GM23338 (cell line): Measurements from ENCODE around the gene SMARCA2. TPM values are rescaled to one million over a fixed set of nuclear protein-coding genes. Genes with fewer than 3 reads are reported as not detected.

ENCODE experiments used
- ATAC-seq: fragments of 200-7000 bp; cut with Tn5 transposase; 3 replicates; pipeline ENCODE4 v1.9.1; 2020
- DNase-seq: peaks from one replicate; pipeline ENCODE4 v3.0.0-alpha.2; 2015; ENCODE audit warnings: low spot score
- H2AFZ ChIP-seq: fragments of 200-600 bp; sonication (generic); 2 replicates; pipeline ENCODE4 v1.8.0; 2016; ENCODE audit warnings: antibody characterized with exemption, mild to moderate bottlenecking, moderate library complexity
- H3F3A ChIP-seq: fragments of 200-600 bp; sonication (generic); replicated peaks from 2 replicates; pipeline ENCODE4 v1.8.0; 2017; ENCODE audit warnings: antibody characterized with exemption, mixed run types, low read depth
- H3K27ac ChIP-seq: fragments of 200-600 bp; sonication (generic); 2 replicates; pipeline ENCODE4 v1.6.1; 2016; ENCODE audit warnings: low read depth
- H3K27me3 ChIP-seq: fragments of 200-600 bp; sonication (generic); 2 replicates; pipeline ENCODE4 v1.8.0; 2016; ENCODE audit warnings: mild to moderate bottlenecking, mixed run types, moderate library complexity; ENCODE audit not compliant: insufficient read depth
- H3K36me3 ChIP-seq: fragments of 200-600 bp; sonication (generic); 2 replicates; pipeline ENCODE4 v1.8.0; 2016; ENCODE audit warnings: mild to moderate bottlenecking; ENCODE audit not compliant: insufficient read depth
- H3K4me1 ChIP-seq: fragments of 200-600 bp; sonication (generic); 2 replicates; pipeline ENCODE4 v1.8.0; 2016; ENCODE audit warnings: mild to moderate bottlenecking, moderate library complexity; ENCODE audit not compliant: insufficient read depth
- H3K4me2 ChIP-seq: fragments of 200-600 bp; sonication (generic); 2 replicates; pipeline ENCODE4 v1.7.1; 2017; ENCODE audit warnings: mixed run types
- H3K4me3 ChIP-seq: fragments of 200-600 bp; sonication (generic); 2 replicates; pipeline ENCODE4 v1.6.1; 2016; ENCODE audit warnings: mixed run types
- H3K79me2 ChIP-seq: fragments of 200-600 bp; sonication (generic); replicated peaks from 2 replicates; pipeline ENCODE4 v1.8.0; 2017; ENCODE audit warnings: mild to moderate bottlenecking; ENCODE audit not compliant: insufficient read depth
- H3K9me2 ChIP-seq: fragments of 200-600 bp; sonication (generic); 2 replicates; pipeline ENCODE4 v1.8.0; 2017; ENCODE audit not compliant: insufficient read depth
- H4K20me1 ChIP-seq: fragments of 200-600 bp; sonication (generic); replicated peaks from 2 replicates; pipeline ENCODE4 v1.8.0; 2017; ENCODE audit warnings: mild to moderate bottlenecking; ENCODE audit not compliant: insufficient read depth
- H3K27ac Mint-ChIP-seq: 2 replicates; pipeline ENCODE4 v1.8.0; 2020; ENCODE audit warnings: inconsistent platforms, mild to moderate bottlenecking, moderate library complexity, mixed read lengths
- H3K27me3 Mint-ChIP-seq: 3 replicates; pipeline ENCODE4 v1.8.0; 2022; ENCODE audit warnings: low read depth, mild to moderate bottlenecking, moderate library complexity, mixed read lengths, inconsistent platforms; ENCODE audit not compliant: insufficient read depth, poor library complexity
- H3K36me3 Mint-ChIP-seq: 3 replicates; pipeline ENCODE4 v1.8.0; 2021; ENCODE audit warnings: low read depth, mild to moderate bottlenecking, inconsistent platforms, moderate library complexity, mixed read lengths
- H3K4me1 Mint-ChIP-seq: 3 replicates; pipeline ENCODE4 v1.8.0; 2020; ENCODE audit warnings: mild to moderate bottlenecking, inconsistent platforms, mixed read lengths
- H3K4me3 Mint-ChIP-seq: 3 replicates; pipeline ENCODE4 v1.8.0; 2021; ENCODE audit warnings: moderate library complexity, mild to moderate bottlenecking, inconsistent platforms, mixed read lengths
- H3K9me3 Mint-ChIP-seq: 3 replicates; pipeline ENCODE4 v1.8.0; 2020; ENCODE audit warnings: moderate library complexity, mild to moderate bottlenecking, inconsistent platforms, mixed read lengths
- CREB1 ChIP-seq: fragments of 250-450 bp; sonication (Bioruptor Pico); IDR thresholded peaks from 2 replicates; pipeline ENCODE4 v1.5.0; 2020; ENCODE audit warnings: low read depth, mild to moderate bottlenecking, moderate library complexity
- EZH2 ChIP-seq: fragments of 200-600 bp; sonication (generic); IDR thresholded peaks from one replicate; pipeline ENCODE4 v1.8.0; 2017; ENCODE audit warnings: antibody characterized with exemption, mild to moderate bottlenecking, low read depth; ENCODE audit not compliant: unreplicated experiment
- EZH2phosphoT487 ChIP-seq: fragments of 200-600 bp; sonication (generic); IDR thresholded peaks from one replicate; pipeline ENCODE4 v1.8.1; 2018; ENCODE audit warnings: antibody characterized with exemption; ENCODE audit not compliant: unreplicated experiment
- JUNB ChIP-seq: IDR thresholded peaks from one replicate; pipeline ENCODE4 v1.6.1; 2016; ENCODE audit warnings: antibody characterized with exemption; ENCODE audit not compliant: unreplicated experiment
- NANOG ChIP-seq: IDR thresholded peaks from 2 replicates; pipeline ENCODE4 v1.6.1; 2016; ENCODE audit warnings: antibody characterized with exemption, borderline replicate concordance
- POLR2AphosphoS5 ChIP-seq: IDR thresholded peaks from 2 replicates; pipeline ENCODE4 v1.6.1; 2016; ENCODE audit warnings: antibody characterized with exemption, low read depth
- STAT1 ChIP-seq: IDR thresholded peaks from one replicate; pipeline ENCODE4 v1.6.1; 2016; ENCODE audit warnings: antibody characterized with exemption; ENCODE audit not compliant: unreplicated experiment
- ZNF114 ChIP-seq: fragments of 250-450 bp; sonication (Bioruptor Pico); IDR thresholded peaks from 2 replicates; pipeline ENCODE4 v1.5.0; 2020; ENCODE audit warnings: mild to moderate bottlenecking, moderate library complexity
- ZNF331 ChIP-seq: fragments of 250-450 bp; sonication (Bioruptor Pico); IDR thresholded peaks from 2 replicates; pipeline ENCODE4 v1.5.0; 2020; ENCODE audit warnings: low read depth, mild to moderate bottlenecking, moderate library complexity
- polyA plus RNA-seq: library from polyadenylated mRNA; unstranded; fragments of >200 nt; fragmentation: Nextera tagmentation; extraction: Ambion mirVana; gene quantifications from 2 replicates; pipeline ENCODE4 v1.2.1, GENCODE V29; 2016
- total RNA-seq: library from RNA; depleted of rRNA; stranded (reverse); fragments of >200 nt; shearing (Covaris generic); gene quantifications from 2 replicates; pipeline ENCODE4 v1.2.3, GENCODE V29; 2014
- TF ChIP-seq, protein P1 (sequence below): IDR thresholded peaks from 2 replicates; pipeline ENCODE4 v1.6.1; 2016; ENCODE audit warnings: antibody characterized with exemption
- TF ChIP-seq, protein P2 (sequence below): fragments of 250-450 bp; sonication (Bioruptor Pico); IDR thresholded peaks from 2 replicates; pipeline ENCODE4 v1.5.0; 2020; ENCODE audit warnings: mild to moderate bottlenecking, moderate library complexity
- TF ChIP-seq, protein P3 (sequence below), 2 experiments: fragments of 200-600 bp in 1 of 2; sonication (generic) in 1 of 2; conservative IDR thresholded peaks; 2 replicates each; pipeline versions ENCODE4 v1.5.1 to v1.6.1; 2016 to 2017; ENCODE audit warnings: antibody characterized with exemption in 2 of 2, low read depth in 2 of 2, mild to moderate bottlenecking in 2 of 2, moderate library complexity in 1 of 2
- TF ChIP-seq, protein P4 (sequence below): IDR thresholded peaks from one replicate; pipeline ENCODE4 v1.6.1; 2018; ENCODE audit warnings: antibody characterized with exemption; ENCODE audit not compliant: unreplicated experiment

SMARCA2 gene
- total and polyA plus RNA-seq, 2 experiments from 2014 or later = 21.7 to 21.9 TPM

DNA sequence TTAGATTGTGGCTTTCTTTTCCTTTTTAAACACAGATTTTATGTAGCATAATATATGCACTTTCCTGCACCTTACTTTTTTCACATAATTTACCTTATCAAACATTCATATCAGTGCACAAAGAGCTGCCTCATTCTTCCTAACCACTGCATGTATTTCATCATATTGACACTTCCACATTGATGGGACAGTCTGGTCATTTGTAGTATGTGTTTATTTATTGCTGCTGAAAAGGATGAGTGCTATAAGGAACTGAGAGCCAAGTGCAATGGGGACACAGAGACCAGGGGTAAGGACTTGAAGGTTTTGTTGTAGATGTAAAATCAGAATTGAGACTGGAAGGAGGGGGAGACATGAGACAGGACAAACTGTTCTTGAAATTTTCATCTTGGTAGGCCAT, 193.8 kb downstream of the SMARCA2 start:
- no peak for DNase-seq
- no peak for TF ChIP-seq JUNB
- TF ChIP-seq, protein P1, sequence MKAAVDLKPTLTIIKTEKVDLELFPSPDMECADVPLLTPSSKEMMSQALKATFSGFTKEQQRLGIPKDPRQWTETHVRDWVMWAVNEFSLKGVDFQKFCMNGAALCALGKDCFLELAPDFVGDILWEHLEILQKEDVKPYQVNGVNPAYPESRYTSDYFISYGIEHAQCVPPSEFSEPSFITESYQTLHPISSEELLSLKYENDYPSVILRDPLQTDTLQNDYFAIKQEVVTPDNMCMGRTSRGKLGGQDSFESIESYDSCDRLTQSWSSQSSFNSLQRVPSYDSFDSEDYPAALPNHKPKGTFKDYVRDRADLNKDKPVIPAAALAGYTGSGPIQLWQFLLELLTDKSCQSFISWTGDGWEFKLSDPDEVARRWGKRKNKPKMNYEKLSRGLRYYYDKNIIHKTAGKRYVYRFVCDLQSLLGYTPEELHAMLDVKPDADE = no peak
- TF ChIP-seq, protein P2, sequence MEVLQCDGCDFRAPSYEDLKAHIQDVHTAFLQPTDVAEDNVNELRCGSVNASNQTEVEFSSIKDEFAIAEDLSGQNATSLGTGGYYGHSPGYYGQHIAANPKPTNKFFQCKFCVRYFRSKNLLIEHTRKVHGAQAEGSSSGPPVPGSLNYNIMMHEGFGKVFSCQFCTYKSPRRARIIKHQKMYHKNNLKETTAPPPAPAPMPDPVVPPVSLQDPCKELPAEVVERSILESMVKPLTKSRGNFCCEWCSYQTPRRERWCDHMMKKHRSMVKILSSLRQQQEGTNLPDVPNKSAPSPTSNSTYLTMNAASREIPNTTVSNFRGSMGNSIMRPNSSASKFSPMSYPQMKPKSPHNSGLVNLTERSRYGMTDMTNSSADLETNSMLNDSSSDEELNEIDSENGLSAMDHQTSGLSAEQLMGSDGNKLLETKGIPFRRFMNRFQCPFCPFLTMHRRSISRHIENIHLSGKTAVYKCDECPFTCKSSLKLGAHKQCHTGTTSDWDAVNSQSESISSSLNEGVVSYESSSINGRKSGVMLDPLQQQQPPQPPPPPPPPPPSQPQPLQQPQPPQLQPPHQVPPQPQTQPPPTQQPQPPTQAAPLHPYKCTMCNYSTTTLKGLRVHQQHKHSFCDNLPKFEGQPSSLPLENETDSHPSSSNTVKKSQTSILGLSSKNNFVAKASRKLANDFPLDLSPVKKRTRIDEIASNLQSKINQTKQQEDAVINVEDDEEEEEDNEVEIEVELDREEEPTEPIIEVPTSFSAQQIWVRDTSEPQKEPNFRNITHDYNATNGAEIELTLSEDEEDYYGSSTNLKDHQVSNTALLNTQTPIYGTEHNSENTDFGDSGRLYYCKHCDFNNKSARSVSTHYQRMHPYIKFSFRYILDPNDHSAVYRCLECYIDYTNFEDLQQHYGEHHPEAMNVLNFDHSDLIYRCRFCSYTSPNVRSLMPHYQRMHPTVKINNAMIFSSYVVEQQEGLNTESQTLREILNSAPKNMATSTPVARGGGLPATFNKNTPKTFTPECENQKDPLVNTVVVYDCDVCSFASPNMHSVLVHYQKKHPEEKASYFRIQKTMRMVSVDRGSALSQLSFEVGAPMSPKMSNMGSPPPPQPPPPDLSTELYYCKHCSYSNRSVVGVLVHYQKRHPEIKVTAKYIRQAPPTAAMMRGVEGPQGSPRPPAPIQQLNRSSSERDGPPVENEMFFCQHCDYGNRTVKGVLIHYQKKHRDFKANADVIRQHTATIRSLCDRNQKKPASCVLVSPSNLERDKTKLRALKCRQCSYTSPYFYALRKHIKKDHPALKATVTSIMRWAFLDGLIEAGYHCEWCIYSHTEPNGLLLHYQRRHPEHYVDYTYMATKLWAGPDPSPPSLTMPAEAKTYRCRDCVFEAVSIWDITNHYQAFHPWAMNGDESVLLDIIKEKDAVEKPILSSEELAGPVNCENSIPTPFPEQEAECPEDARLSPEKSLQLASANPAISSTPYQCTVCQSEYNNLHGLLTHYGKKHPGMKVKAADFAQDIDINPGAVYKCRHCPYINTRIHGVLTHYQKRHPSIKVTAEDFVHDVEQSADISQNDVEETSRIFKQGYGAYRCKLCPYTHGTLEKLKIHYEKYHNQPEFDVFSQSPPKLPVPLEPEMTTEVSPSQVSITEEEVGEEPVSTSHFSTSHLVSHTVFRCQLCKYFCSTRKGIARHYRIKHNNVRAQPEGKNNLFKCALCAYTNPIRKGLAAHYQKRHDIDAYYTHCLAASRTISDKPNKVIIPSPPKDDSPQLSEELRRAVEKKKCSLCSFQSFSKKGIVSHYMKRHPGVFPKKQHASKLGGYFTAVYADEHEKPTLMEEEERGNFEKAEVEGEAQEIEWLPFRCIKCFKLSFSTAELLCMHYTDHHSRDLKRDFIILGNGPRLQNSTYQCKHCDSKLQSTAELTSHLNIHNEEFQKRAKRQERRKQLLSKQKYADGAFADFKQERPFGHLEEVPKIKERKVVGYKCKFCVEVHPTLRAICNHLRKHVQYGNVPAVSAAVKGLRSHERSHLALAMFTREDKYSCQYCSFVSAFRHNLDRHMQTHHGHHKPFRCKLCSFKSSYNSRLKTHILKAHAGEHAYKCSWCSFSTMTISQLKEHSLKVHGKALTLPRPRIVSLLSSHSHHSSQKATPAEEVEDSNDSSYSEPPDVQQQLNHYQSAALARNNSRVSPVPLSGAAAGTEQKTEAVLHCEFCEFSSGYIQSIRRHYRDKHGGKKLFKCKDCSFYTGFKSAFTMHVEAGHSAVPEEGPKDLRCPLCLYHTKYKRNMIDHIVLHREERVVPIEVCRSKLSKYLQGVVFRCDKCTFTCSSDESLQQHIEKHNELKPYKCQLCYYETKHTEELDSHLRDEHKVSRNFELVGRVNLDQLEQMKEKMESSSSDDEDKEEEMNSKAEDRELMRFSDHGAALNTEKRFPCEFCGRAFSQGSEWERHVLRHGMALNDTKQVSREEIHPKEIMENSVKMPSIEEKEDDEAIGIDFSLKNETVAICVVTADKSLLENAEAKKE (CRISPR knock-in tag) = no peak
- TF ChIP-seq STAT1 = no peak
- TF ChIP-seq, protein P3, sequence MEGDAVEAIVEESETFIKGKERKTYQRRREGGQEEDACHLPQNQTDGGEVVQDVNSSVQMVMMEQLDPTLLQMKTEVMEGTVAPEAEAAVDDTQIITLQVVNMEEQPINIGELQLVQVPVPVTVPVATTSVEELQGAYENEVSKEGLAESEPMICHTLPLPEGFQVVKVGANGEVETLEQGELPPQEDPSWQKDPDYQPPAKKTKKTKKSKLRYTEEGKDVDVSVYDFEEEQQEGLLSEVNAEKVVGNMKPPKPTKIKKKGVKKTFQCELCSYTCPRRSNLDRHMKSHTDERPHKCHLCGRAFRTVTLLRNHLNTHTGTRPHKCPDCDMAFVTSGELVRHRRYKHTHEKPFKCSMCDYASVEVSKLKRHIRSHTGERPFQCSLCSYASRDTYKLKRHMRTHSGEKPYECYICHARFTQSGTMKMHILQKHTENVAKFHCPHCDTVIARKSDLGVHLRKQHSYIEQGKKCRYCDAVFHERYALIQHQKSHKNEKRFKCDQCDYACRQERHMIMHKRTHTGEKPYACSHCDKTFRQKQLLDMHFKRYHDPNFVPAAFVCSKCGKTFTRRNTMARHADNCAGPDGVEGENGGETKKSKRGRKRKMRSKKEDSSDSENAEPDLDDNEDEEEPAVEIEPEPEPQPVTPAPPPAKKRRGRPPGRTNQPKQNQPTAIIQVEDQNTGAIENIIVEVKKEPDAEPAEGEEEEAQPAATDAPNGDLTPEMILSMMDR (conservative IDR thresholded peaks at IDR 0.05; ENCODE audit: low read depth in 2 of 2) = no peak
- TF ChIP-seq, protein P4, sequence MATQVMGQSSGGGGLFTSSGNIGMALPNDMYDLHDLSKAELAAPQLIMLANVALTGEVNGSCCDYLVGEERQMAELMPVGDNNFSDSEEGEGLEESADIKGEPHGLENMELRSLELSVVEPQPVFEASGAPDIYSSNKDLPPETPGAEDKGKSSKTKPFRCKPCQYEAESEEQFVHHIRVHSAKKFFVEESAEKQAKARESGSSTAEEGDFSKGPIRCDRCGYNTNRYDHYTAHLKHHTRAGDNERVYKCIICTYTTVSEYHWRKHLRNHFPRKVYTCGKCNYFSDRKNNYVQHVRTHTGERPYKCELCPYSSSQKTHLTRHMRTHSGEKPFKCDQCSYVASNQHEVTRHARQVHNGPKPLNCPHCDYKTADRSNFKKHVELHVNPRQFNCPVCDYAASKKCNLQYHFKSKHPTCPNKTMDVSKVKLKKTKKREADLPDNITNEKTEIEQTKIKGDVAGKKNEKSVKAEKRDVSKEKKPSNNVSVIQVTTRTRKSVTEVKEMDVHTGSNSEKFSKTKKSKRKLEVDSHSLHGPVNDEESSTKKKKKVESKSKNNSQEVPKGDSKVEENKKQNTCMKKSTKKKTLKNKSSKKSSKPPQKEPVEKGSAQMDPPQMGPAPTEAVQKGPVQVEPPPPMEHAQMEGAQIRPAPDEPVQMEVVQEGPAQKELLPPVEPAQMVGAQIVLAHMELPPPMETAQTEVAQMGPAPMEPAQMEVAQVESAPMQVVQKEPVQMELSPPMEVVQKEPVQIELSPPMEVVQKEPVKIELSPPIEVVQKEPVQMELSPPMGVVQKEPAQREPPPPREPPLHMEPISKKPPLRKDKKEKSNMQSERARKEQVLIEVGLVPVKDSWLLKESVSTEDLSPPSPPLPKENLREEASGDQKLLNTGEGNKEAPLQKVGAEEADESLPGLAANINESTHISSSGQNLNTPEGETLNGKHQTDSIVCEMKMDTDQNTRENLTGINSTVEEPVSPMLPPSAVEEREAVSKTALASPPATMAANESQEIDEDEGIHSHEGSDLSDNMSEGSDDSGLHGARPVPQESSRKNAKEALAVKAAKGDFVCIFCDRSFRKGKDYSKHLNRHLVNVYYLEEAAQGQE = no peak
- no peak for TF ChIP-seq NANOG
- no peak for TF ChIP-seq EZH2
- TF ChIP-seq EZH2phosphoT487 = no peak
- TF ChIP-seq ZNF114 (CRISPR knock-in tag) = no peak
- no peak for TF ChIP-seq ZNF331 (CRISPR knock-in tag)
- TF ChIP-seq POLR2AphosphoS5 = no peak
- no peak for TF ChIP-seq CREB1 (CRISPR knock-in tag)
- no peak overlapping the region for H3K27ac ChIP-seq
- H3K9me2 ChIP-seq = no peaks in the 10 kb centered on the region
- no peaks in the 10 kb centered on the region for H3F3A ChIP-seq
- ATAC-seq = no peak
- no peaks in the 10 kb centered on the region for H3K79me2 ChIP-seq
- H3K9me3 Mint-ChIP-seq = 0 out of 3 replicates have a peak, but pooled peaks cover under 1% of the 10 kb centered on the region
- no peak overlapping the region for H3K4me2 ChIP-seq
- no peak overlapping the region for H3K27ac Mint-ChIP-seq
- H3K27me3 ChIP-seq = no peaks in the 10 kb centered on the region
- H3K4me3 Mint-ChIP-seq = no peak overlapping the region
- H3K36me3 Mint-ChIP-seq = no peaks in the 10 kb centered on the region; the same call in 2 of the 3 replicates
- no peak overlapping the region for H3K4me3 ChIP-seq
- no peaks in the 10 kb centered on the region for H4K20me1 ChIP-seq
- H3K36me3 ChIP-seq = no peaks in the 10 kb centered on the region
- H3K4me1 ChIP-seq = peaks cover 5% of the 10 kb centered on the region; the same call in 1 of the 2 replicates
- H3K4me1 Mint-ChIP-seq = peaks cover 4% of the 10 kb centered on the region
- H3K27me3 Mint-ChIP-seq = peaks cover 4% of the 10 kb centered on the region
- H2AFZ ChIP-seq = no peak overlapping the region
